Esophagus squamous epithelium (tissue), 4 donors: ENCODE results near the gene SNCAIP. TPM values are rescaled to one million over a fixed set of nuclear protein-coding genes. Genes with fewer than 3 reads are reported as not detected.

ENCODE experiments used
- total RNA-seq, 4 donors: library from RNA; depleted of rRNA; stranded (reverse); fragments of >200 nt; gene quantifications; one replicate each; pipeline ENCODE4 v1.1.0, GENCODE V29; 2016

The SNCAIP gene
- total RNA-seq, 4 donors from 2014 or later: 0.48 to 3.3 (median 2.3) TPM

Other genes starting within 250 kb of the SNCAIP start
- gene LOX, start 234.0 kb upstream of the SNCAIP start, total RNA-seq: 1 to 10 TPM; 1.4 to 9.9 (median 6.6) TPM
- gene ZNF474, start 182.7 kb upstream of the SNCAIP start, total RNA-seq: under 1 TPM in 2 of 4 donors, not detected in 2; 0.18 to 0.57 TPM